HG03432 (cell line): Measurements from ENCODE around the gene SPTSSA.
"Not testable (repeated sequence)": the region's sequence is repeated elsewhere in the genome, so short reads cannot be mapped to it uniquely, and the experiment has no call there.

ENCODE experiments used
- ATAC-seq: cut with Tn5 transposase; IDR thresholded peaks from one replicate; pipeline ENCODE4 v1.9.1; 2021; ENCODE audit warnings: mild to moderate bottlenecking, moderate library complexity; ENCODE audit not compliant: unreplicated experiment

Gene SPTSSA

GRCh38 chr14:34428102-34428466 is 34.0 kb downstream of the SPTSSA start:
- ATAC-seq, result not testable (repeated sequence)

DNA sequence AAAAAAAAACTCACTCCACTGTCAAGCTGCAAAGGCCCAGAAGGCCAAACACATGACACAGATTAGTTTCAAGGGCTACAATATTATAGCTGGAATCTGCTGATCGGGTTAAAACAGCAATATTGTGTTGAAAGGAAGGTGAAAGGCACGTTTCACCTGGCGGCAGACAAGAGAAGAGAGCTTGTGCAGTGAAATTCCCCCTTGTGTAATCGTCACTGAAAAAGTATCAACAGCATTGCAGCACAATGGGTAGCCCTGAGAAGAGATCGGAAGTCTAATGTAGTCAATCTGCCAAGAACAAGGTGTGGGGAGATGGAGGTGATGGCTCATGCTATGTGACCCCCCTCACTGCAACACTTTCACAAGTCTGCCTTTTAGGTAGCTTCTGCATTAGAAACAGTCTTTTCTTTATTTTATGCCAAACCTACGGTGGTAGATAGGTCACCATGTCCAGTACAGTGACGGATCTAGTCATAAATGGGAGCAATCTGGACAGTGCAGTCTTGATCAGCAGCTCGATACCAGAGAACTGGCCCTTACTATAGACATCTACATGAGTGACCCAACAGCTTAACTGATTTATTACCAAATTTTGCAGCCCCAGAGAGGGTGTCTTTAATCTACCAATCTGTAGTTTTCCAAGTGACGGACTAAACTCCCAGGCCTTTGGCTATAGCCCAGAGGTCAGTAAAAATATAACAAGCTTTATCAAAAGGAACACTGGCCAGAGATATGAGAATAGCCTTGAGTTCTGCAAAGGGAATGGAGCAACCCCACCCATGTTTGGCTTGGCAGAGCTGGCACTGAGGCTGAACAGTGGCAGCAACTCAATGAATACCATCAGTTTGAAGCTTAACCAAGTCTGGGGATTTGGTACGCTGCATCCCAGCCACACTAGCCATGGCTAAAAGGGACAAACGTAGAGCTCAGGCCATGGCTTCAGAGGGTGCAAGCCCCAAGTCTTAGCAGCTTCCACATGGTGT is 35.4 kb downstream of the SPTSSA start:
- ATAC-seq, result no peak

DNA sequence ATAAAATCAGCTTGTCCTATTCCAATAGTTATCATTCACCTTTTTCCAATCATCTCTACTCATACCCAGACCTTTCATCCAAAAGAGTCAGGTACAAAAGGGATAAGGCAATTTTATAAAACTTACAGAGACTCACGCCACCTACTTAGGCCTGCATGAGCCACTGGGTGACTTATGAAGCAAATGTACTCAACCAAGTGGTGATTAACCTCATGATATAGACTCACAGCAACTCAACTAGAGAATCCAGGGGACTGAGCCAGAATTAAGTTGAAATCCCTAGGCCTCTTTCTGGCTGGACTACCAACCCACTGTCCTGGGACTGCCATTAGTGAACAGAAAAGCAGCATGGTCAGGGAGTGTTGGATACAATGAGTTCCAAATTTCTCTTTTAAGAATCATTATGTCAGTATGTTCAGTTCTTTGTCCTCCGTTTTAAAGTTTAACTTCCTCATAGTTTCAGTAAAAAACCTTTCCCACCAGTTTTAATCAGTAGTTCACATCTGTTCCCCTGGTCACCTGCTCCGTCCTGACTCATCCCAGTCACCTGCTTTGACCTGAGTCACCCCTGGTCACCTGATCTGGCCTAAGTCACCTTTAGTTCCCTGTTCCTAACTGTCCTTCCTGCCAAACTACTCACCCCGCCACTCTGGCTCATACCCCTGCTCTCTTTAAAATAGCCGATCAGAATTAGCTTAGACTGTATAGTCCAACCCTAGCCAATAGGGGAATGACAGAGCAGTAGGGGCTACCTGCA is 36.8 kb downstream of the SPTSSA start:
- ATAC-seq, result no peak

- ATAC-seq, result no peak
Observed at GRCh38 chr14:34424488-34424887, 37.6 kb downstream of the SPTSSA start.

- ATAC-seq, result no peak
Observed at GRCh38 chr14:34423445-34423844, 38.6 kb downstream of the SPTSSA start.

GRCh38 chr14:34420547-34421150 is 41.4 kb downstream of the SPTSSA start:
- no peak for ATAC-seq

DNA sequence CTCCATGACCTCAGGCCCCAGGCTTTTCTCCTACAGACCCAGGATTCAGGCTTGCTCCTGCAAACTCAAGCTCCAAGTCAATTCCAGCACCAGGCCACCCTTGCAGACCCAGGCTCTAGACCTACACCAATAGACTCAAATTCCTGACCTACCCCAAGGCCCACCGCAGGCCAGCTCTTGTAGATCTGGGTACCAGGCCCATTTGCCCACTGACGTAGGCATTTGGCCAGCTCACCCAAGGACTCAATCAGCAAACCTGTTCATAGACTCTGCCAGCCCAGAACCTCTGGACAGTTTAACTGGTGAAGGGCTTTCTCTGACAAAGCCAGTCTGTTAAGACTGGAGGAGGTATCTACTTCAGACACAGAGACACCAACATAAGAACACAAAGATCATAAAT is 52.3 kb downstream of the SPTSSA start:
- ATAC-seq, result no peak

- ATAC-seq, result no peak
Observed at GRCh38 chr14:34407951-34408350, 54.1 kb downstream of the SPTSSA start.

GRCh38 chr14:34404416-34404815 is 57.6 kb downstream of the SPTSSA start:
- no peak for ATAC-seq

DNA sequence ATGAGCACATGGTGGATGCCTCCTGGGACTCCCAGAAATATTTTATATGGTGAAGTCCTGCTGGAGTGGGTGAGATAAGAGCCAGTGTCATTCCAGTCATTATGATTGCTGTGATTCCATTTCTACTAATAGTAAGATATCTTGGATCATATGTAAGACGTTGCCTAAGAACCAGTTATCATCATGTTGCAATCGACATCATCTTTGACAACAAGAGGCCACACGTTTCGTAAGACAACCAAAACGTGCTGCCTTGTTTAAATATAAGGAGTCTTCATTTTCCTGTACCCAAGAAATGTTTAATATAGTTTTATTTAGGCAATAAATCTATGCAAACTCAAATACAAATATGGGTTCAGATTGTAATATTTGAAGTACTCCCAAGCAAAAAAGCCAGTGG is 58.4 kb downstream of the SPTSSA start:
- no peak for ATAC-seq

DNA sequence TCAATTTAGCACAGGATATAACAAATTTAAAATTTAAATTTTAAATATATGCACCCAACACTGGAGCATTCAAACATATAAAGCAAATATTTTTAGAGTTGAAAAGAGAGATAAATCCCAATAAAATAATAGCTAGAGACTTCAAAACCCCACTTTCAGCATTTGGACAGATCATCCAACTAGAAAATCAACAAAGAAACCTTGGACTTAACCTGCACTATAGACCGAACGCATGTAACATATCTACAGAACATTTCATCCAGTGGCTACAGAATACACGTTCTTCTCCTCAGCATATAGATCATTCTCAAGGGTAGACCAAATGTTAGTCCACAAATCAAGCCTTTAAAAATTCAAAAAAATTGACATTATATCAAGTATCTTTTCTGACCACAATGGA is 64.0 kb downstream of the SPTSSA start:
- no peak for ATAC-seq

GRCh38 chr14:34387974-34388516 is 74.0 kb downstream of the SPTSSA start:
- no peak for ATAC-seq

GRCh38 chr14:34386865-34387485 is 75.1 kb downstream of the SPTSSA start:
- ATAC-seq, result no peak

GRCh38 chr14:34385881-34386280 is 76.2 kb downstream of the SPTSSA start:
- ATAC-seq, result not testable (repeated sequence)

GRCh38 chr14:34383839-34384238 is 78.2 kb downstream of the SPTSSA start:
- ATAC-seq, result no peak
